Superior temporal gyrus (tissue), 1 donor: ENCODE results near the gene RASSF5.
A peak's percentile ranks its signal among the peaks of the same experiment; 100 is the strongest.

Source experiments
- DNase-seq: peaks from one replicate; pipeline ENCODE4 v3.0.0-alpha.2; 2016; ENCODE audit errors: extremely low spot score

RASSF5 gene, protein sequence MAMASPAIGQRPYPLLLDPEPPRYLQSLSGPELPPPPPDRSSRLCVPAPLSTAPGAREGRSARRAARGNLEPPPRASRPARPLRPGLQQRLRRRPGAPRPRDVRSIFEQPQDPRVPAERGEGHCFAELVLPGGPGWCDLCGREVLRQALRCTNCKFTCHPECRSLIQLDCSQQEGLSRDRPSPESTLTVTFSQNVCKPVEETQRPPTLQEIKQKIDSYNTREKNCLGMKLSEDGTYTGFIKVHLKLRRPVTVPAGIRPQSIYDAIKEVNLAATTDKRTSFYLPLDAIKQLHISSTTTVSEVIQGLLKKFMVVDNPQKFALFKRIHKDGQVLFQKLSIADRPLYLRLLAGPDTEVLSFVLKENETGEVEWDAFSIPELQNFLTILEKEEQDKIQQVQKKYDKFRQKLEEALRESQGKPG

GRCh38 chr1:206507284-206508129 is at the start of gene RASSF5:
Gene RASSF5 (plus strand): TSS chr1:206507531. CDS start chr1:206507603, 72 bp downstream.
- no peak for DNase-seq

GRCh38 chr1:206459703-206460102 is 47.6 kb upstream of the RASSF5 start:
- no peak for DNase-seq

GRCh38 chr1:206460836-206461426 is 46.4 kb upstream of the RASSF5 start:
- DNase-seq: no peak

DNA sequence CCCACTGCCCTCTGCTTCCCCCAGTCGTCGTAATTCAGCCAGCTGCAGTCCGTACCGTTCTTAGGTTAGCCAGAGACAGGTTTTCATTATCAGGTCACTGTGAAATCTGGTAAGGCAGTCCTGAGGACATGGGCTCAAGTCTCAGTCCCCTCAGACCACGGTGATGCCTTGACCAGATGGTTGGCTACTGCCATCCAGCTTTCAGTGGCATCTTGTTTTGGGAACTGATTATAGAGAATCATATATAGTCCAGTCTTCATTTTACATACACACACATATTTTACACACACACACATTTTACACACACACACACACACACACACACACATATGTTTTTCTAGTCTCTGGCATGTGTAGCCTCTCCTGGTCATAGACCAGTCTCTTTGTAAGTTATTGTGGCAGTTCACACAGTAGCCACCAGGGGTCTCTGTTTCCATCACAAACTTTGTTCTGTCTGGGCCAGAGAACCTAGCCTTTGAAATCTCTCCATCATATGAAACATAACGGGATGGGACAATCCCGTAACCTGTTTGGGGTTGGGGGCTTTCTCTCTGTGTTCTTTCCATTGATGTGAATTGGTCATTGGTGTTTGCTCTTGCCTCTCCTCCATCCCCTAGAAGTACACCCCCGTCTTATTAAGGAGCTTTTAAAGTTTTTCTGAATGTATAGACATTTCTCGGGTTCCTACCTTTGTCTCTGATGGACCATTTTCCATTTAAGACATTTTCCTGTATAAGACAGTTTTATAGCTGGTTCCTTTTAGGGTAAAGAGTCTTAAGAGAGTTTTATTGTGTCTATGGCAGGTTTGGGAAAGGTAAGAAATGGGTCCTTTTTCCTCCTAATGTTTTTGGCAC is 45.5 kb upstream of the RASSF5 start:
- DNase-seq: peak; percentile 95

- no peak for DNase-seq
These were observed 44.2 kb upstream of the RASSF5 start for GRCh38 chr1:206463137-206463536.

GRCh38 chr1:206463911-206464310 is 43.4 kb upstream of the RASSF5 start:
- DNase-seq: no peak

GRCh38 chr1:206464456-206464964 is 42.8 kb upstream of the RASSF5 start:
- DNase-seq: peak; percentile 67

DNA sequence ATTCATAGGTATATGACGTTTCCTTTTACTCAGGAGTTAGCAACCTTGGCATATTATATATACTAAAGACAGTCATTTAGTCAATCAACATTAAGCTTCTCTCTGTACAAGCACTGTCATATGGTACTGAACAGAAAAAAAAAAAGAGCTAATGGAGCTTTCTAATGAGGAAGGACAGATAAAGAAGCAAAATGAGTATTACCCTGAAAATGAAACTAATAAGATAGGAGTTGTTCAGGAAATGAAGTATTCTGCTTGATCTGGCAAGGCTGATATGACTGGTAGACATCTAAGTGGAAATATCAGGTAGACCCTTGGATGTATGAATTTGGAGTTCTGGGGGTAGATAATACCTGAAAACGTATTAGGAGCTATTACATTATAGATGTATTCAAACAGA is 41.4 kb upstream of the RASSF5 start:
- DNase-seq: no peak

GRCh38 chr1:206466840-206467649 is 40.3 kb upstream of the RASSF5 start:
- DNase-seq: no peak

GRCh38 chr1:206467915-206468314 is 39.4 kb upstream of the RASSF5 start:
- DNase-seq: no peak

- DNase-seq: no peak
These were observed 38.8 kb upstream of the RASSF5 start for GRCh38 chr1:206468571-206468970.

DNA sequence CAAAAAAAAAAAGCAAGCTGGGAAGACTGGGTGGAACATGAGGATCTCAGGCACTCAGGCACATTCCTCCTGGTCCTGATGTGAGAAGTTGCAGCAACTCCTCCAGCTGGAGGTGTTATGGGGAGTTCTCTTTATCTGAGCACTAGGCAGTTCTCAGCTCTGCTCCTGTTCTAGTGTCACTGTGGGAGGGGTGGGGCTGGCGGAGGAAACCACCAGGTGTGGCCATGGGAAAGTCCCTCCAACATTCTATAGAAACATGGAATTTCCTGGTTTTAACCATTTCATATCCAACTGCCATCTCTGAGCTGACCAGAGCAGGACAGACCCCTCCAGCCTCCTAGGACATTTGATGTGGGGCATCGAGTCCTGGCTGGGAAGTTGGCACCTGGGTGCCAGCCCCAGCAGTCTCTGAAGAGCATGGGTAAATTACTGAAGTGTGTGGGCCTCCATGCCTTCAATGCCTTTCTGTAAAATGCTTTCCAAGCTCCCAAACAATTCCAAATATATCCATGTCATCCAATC is 37.9 kb upstream of the RASSF5 start:
- DNase-seq: no peak

DNA sequence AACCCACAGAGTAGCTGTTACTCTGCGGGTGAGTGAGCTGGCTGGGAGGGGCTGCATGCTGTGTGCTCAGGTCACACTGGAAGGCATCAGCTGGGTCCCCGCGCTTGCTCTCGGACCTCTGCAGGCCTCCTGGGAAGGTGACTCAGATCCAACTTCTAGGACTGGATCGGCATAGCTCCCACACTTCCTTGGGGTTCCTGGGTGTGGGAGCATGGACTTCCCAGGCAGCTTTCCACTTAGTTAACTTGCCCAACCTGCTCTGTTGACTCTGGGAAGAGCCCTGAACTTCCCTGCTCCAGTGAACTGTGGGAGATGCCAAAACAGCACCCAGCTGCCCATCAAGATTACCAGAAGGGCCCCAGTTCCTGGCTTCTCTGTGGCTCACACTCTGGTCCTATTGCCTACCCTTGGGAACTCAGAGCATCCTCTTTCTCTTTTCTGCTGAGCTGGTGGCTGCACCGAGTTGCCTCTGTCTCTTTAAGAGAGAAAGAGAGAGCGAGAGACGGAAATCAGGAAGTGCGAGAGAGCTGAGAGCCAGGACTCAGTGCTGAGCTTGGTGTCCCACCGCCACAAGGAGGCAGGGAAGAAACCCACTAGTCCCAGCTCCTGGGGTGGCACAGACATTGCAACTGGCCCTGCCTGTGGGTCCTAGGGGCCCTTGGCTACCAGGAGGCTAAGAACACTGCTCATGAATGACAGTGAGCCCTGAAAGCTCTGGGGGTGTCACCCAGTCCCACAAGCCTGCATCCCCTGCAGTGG is 37.2 kb upstream of the RASSF5 start, which contains the start of gene IKBKE:
Gene IKBKE (plus strand): TSS at position 544 of the 759 bp plus-strand sequence. CDS start 2,752 bp downstream, outside the sequence.
- peak; percentile 68 for DNase-seq

GRCh38 chr1:206470692-206471414 is 36.5 kb upstream of the RASSF5 start:
- DNase-seq: no peak

- no peak for DNase-seq
These were observed 35.9 kb upstream of the RASSF5 start for GRCh38 chr1:206471415-206471801.

GRCh38 chr1:206472024-206472423 is 35.3 kb upstream of the RASSF5 start:
- no peak for DNase-seq

GRCh38 chr1:206472454-206472853 is 34.9 kb upstream of the RASSF5 start:
- DNase-seq: no peak

GRCh38 chr1:206472886-206473285 is 34.4 kb upstream of the RASSF5 start:
- DNase-seq: no peak

DNA sequence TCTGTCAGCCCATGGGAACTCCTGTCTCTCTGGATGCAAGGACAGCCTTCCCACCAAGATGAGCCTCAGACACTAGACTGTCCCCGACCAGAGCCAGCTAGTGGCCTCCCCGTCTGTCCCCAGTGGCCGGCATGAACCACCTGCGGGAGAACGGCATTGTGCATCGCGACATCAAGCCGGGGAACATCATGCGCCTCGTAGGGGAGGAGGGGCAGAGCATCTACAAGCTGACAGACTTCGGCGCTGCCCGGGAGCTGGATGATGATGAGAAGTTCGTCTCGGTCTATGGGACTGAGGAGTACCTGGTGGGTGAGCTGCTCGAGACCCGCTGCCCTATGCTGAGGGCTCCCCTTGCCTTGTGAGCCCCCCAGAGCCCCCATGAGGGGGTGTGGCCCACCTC is 31.3 kb upstream of the RASSF5 start:
- DNase-seq: no peak
